ENCODE measurements around the gene SAYSD1.

The SAYSD1 gene

DNA sequence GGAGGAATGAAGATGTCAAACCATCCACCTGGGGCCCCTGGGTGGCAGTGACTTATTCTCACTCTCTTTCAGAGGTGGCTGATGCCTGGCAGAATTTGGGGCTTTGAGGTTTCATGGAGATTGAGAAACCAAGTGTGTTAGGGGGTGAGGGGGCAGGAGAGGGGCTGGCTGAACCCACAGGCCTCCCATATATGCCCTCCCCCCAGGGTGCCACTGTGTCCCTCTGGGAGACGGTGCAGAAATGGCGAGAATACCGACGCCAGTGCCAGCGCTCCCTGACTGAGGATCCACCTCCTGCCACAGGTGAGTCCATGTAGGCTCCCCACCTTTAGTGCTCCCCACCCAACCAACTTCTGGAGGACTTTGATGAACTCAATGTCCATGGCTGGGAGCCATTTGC lies 58.8 kb downstream of the SAYSD1 start:
- no peak overlapping the region for H3K27ac ChIP-seq
- TF ChIP-seq CTCF (conservative IDR thresholded peaks at IDR 0.05): no peak
- no peak for TF ChIP-seq ZFX (IDR thresholded peaks at IDR 0.05)

DNA sequence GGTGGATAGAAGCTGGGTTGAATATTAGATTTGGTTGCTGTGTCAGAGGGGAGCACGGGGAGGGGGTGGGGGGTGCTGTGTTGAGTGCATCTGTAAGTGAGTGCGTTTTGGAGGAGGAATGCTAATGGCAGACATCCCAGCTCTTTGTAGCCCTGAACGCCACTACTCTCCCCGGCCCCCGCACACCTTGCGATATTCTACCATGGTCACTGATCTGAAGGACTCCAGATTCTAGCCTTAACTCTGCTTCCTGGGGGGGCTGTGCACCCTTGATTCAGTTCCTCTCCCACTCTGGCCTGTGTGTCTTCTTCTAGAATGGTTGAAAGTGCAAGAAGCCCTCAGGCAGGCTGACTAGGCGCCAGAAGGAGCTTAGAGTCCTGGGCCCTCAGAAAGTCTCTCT lies 59.3 kb downstream of the SAYSD1 start:
- H3K27ac ChIP-seq: no peak overlapping the region
- TF ChIP-seq CTCF (conservative IDR thresholded peaks at IDR 0.05) (no peak), ZFX (IDR thresholded peaks at IDR 0.05) (no peak)

DNA sequence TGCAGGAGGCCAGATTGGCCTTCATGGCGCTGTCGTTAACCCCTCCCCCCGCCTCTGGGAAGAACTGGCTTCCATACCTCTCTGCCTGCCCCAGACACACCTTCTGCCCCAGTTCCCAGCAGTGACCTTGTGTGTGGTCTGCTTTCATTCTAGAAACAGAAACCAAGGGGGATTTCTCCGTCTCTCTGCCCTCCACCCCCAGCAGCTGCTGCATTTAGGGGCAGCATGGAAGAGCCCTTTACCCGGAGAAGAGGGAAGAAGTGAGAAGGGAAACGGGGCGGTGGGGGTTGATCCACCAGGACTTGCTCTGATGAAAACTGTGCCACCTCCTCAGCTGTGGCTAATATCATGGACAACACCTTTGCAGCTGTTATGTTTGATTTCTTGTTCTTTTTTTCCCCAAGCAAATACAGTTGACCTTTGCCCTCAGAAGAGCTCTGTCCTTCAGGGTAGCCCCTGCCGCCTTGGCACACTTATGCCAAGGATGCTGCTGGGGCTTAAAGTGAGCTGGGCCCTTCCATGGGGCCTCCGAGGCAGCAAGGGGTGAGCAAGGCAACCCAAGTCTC lies 60.3 kb downstream of the SAYSD1 start:
- TF ChIP-seq ZFX (IDR thresholded peaks at IDR 0.05) (no peak), CTCF (conservative IDR thresholded peaks at IDR 0.05) (no peak)
- H3K27ac ChIP-seq: no peak overlapping the region
